HG03039 (cell line): Measurements from ENCODE around the gene CLEC10A.
"Not testable (repeated sequence)": the region's sequence is repeated elsewhere in the genome, so short reads cannot be mapped to it uniquely, and the experiment has no call there.

Experiments
- ATAC-seq: cut with Tn5 transposase; IDR thresholded peaks from one replicate; pipeline ENCODE4 v1.9.1; 2021; ENCODE audit warnings: mild to moderate bottlenecking, moderate library complexity; ENCODE audit not compliant: unreplicated experiment

Gene CLEC10A

DNA sequence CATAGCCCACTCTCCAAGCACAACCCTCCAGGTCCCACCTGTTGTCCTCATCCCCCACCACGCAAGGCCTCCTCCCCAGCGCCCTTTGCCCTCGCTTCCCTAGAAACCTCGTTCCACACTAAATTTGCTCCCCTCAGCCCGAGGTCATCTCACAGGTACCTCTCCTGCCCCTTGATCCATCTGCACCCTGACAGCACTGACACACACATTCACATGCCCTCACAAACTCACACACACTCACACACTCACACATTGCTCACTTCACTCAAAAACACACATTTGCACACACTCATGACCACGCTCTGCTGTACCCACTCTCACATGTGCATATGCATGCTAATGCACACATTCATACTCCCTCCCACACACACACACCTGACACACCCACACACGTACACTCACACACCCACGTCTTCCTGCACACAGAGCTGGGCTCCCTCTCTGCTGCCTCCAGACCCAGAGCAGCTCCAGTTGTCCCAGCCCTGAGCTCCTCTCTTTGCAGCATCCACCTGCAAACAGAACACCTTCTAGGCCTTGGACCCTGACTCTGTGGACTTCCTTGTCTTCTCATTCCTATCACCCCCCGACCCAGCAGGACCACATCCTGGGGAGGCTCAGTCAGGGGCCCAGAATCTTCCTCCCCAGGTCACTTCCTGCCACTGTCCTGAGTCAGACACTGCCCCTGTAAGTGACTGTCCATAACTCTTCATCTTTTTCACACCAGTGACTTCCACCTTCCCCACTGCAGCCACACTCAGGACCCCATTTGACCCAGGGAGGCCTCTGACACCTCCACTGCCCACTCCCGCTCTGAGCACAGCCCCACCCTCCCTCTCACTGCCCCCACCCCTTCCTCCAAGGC, 29.6 kb upstream of the CLEC10A start:
- no peak for ATAC-seq

- no peak for ATAC-seq
These were observed 28.9 kb upstream of the CLEC10A start for GRCh38 chr17:7108981-7109380.

DNA sequence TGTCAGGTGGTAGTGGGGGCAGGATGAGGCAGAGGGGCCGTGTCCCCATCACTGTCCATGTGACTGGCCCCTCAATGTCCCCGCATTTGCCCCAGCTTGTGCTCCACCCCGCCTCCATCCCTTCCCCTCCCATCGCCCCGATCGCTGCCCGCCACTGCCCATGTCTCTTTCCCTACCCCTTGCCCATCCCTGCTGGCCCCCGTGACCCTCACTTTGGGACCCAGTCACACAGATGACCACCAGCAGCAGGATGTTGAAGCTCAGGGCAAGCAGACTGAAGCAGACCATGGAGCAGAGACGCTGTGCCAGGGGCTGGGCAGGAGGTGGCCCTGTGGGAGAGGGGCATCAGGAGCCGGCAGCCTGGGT, 28.5 kb upstream of the CLEC10A start:
- no peak for ATAC-seq

DNA sequence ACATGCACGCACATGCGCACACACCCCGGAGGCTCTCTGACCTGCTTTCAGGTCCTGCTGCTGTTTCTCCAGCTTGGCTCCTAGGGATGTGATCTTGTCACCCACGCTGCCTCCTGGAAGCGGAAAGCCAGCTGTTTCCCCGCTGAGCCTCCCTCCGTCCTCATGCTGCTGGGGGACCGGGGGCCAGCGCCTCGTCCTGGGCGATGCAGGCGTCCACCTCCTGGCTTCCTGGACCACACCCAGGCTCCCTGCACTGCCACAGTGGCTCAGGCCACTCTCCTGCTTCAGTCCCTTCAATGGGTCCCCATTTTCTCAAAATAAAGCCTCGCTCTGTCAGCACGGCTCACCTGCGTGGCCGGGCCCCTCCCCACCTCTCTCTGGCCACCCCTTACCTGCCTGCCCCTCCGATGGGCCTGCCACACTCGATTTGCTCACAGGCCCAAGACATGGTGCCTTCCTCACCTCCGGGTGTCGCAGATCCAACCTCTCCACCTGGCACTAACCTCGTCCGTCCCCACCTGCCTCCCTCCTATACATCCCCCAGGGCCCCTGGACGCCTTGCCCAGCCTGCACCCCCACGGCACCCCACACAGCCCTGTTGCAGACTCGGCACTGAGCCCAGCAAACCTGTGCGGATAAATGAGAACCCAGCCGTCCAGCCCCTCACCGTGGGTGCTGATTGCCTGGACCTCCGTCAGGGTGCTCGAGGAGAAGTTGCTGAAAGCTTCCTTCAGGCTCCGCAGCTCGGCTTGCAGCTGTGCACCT, 27.9 kb upstream of the CLEC10A start:
- no peak for ATAC-seq

GRCh38 chr17:7107012-7107754, 27.1 kb upstream of the CLEC10A start:
- ATAC-seq, result no peak

DNA sequence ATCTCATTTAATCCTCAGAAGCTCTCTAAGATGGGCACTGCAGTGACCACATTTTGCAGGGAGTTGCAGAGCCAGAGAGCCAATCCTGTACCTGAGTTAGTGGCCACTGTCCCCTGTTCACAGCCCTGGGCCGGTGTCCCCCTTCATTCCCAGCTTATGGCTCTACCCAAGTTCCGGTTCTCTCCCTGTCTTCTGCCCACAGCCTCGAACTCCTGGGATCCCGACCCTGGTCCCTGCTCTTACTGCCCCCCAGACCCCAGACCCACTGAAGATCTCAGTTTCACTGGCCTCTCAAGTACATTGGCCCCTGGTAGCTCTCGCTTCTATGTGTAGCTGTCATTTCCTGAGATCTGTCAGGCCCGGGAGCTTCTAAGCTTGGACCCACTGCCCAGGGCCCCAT, 22.4 kb upstream of the CLEC10A start:
- ATAC-seq, result no peak

DNA sequence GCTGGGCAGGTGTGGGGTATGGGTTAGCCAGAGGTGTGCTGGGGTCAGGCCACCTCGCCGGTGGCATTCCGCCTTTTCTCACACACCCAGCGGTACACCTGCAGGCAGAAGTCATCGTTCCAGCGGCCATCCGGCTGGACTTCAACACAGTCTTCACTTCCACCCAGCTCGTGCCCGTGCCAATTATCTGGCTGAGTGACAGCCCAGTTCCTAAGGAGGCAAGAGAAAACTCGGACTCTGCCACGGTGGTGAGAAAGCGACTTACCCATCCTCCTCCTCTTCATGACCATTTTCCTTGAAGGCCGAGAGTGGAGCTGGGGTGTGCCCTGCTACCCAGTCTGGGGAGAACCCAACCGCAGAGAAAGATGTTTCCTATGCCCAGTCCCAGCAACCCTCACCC, 21.5 kb upstream of the CLEC10A start:
- ATAC-seq, result no peak

- ATAC-seq, result not testable (repeated sequence)
These were observed 20.8 kb upstream of the CLEC10A start for GRCh38 chr17:7100641-7101379.

DNA sequence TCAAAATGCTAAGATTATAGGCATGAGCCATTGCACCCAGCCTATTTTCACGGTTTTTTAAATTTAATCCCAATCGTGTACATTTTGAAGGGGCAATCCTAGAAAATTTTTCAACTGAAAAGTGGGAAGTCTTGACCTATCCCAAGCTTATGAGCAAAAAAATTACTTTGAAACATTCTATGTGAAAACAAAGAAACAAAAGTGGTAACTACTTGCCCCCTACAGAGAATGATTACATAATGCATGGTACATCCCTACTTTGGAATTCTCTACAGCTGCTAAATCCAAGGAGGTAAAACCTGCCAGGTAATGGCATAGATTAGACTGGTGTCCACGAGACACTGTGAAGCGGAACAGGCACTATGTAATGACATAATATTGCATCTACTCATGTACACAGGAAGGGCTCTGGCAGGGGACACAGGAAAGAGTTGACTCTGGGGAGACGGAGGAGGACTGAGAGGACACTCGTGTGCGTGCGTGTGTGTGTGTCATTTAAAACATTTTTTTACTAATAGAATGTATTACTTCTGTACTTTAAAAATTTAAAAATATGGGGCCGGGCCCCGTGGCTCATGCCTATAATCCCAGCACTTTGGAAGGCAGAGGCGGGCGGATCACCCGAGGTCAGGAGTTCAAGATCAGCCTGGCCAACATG, 18.9 kb upstream of the CLEC10A start:
- no peak for ATAC-seq

DNA sequence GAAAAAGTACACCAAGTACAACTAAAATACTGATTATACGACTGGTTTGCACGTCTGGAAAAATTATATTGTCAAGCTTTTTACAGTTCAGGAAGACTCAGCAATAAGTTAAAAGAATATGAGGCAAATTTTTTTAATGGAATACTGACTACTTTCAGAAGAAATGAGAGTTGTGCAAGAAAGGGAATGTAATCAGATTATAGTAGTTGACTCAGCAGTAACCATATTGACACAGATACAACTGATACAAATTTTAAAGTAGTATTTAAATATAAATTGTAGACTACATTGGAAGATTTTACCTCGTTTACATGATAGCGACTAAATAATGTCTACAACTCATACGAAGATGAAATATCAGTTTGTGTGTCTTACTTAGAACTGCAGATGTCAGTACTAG, 17.9 kb upstream of the CLEC10A start:
- no peak for ATAC-seq

DNA sequence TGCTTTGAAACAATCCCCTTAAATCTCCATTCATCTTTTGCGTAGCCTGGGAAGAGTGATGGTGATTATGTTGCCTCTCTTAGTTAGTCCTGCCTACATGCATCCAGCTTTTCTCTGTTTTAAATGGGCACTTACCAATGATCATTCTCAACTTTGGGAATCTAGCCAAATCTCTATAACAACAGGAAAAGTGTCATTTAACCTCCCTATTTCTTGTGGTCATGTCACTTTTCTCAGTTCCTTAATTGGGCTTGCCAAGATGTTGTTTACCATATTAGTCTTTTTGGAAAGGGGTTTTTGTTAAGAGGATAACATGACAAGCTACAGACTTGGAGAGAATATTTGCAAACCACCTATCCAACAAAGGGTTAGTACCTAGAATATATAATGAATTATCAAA, 15.6 kb upstream of the CLEC10A start:
- no peak for ATAC-seq

GRCh38 chr17:7094652-7095019, 14.6 kb upstream of the CLEC10A start:
- ATAC-seq, result no peak

- not testable (repeated sequence) for ATAC-seq
These were observed 11.4 kb upstream of the CLEC10A start for GRCh38 chr17:7091311-7092005.

- ATAC-seq, result not testable (repeated sequence)
These were observed 9.5 kb upstream of the CLEC10A start for GRCh38 chr17:7089570-7089969.

GRCh38 chr17:7088442-7088841, 8.4 kb upstream of the CLEC10A start:
- not testable (repeated sequence) for ATAC-seq

GRCh38 chr17:7084088-7084487, 4.0 kb upstream of the CLEC10A start:
- ATAC-seq, result no peak

GRCh38 chr17:7083592-7083991, 3.5 kb upstream of the CLEC10A start:
- ATAC-seq, result no peak

- ATAC-seq, result no peak
These were observed 1.5 kb upstream of the CLEC10A start for GRCh38 chr17:7081341-7082062.

DNA sequence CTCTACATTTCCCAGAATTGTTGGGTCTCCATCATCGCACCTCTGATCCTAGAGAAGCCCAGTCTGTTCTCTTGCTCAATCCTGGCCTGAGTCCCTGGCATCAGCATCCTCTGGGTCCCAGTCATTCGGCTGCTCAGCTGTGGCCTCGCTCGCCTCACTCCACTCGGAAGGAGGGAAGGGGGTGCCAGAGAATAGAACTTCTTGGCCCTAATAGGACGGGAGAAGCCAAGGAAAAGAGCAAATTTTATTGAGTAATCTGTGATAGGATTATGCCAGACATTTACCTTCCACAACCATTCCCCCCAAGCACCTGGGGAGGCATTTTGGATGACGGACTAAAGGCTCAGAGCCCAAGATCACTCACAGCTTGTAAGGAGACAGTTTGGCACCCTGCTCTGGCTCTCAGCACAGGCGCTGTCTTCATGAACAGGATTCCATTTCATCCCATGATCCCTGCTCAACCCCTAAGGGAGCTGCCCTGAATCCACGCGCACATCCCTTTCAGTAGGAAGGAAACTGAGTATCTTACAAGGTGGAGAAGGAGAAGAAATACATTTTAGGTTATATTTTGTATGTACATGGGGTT, 498 bp upstream of the CLEC10A start:
- ATAC-seq, result no peak
